A673 (cell line): Measurements from ENCODE around the gene ACOT7.

Experiments
- CTCF ChIP-seq: fragments of 300-800, 200-600 bp; sonication (generic); conservative IDR thresholded peaks from 2 replicates; pipeline ENCODE4 v1.5.1; 2017; ENCODE audit warnings: low read depth, mild to moderate bottlenecking, antibody characterized with exemption, low read length, moderate library complexity, mixed read lengths
- EZH2 ChIP-seq: fragments of 200-600 bp; sonication (generic); IDR thresholded peaks from 2 replicates; pipeline ENCODE4 v1.6.1; 2017; ENCODE audit warnings: borderline replicate concordance, low read depth, mild to moderate bottlenecking, mixed read lengths, antibody characterized with exemption, low read length; ENCODE audit not compliant: poor library complexity, severe bottlenecking

- TF ChIP-seq CTCF (no peak), EZH2 (no peak)
Measured at GRCh38 chr1:6278263-6278662, 115.3 kb downstream of the ACOT7 start.
